Panc1 (cell line): ENCODE results near the gene FGGY. TPM values are rescaled to one million over a fixed set of nuclear protein-coding genes. Genes with fewer than 3 reads are reported as not detected.

Experiments
- ATAC-seq: fragments of 200-7000 bp; cut with Tn5 transposase; 2 replicates; pipeline ENCODE4 v1.9.1; 2020; ENCODE audit warnings: mild to moderate bottlenecking, moderate library complexity
- BruUV-seq: library from RNA; stranded (reverse); fragments of 400-500 nt; replicated peaks from 2 replicates; lab custom pipeline; 2021; lab: Mats Ljungman, UMichigan
- CTCF ChIA-PET: fragments of 300-600 bp; sonication (Branson Sonifier 250); formaldehyde crosslinking; loops from one replicate; lab custom pipeline; 2022; ENCODE audit warnings: antibody characterized with exemption; lab: Charles Lee
- POLR2A ChIA-PET: fragments of 300-600 bp; sonication (Branson Sonifier 250); formaldehyde crosslinking; loops from one replicate; lab custom pipeline; 2022; ENCODE audit warnings: antibody characterized with exemption; lab: Charles Lee
- DNase-seq: peaks from one replicate; pipeline ENCODE4 v3.0.0-alpha.2; 2010; ENCODE audit warnings: low read depth, low spot score
- H3K27ac ChIP-seq: 2 replicates; pipeline ENCODE4 v1.5.1; 2011; ENCODE audit warnings: mild to moderate bottlenecking, low read length, inconsistent platforms
- H3K27me3 ChIP-seq: fragments of 200-500 bp; sonication (Bioruptor generic); 2 replicates; pipeline ENCODE4 v1.6.0; 2014; ENCODE audit warnings: low read length, inconsistent platforms; ENCODE audit not compliant: control insufficient read depth, insufficient read depth
- H3K36me3 ChIP-seq: fragments of 200-500 bp; sonication (Bioruptor generic); 2 replicates; pipeline ENCODE4 v1.5.1; 2014; ENCODE audit warnings: inconsistent platforms, mild to moderate bottlenecking, low read length, moderate library complexity; ENCODE audit not compliant: control insufficient read depth, insufficient read depth
- H3K4me1 ChIP-seq: 2 replicates; pipeline ENCODE4 v1.5.1; 2011; ENCODE audit warnings: inconsistent platforms, mild to moderate bottlenecking, low read length, moderate library complexity; ENCODE audit not compliant: control insufficient read depth, insufficient read depth
- H3K4me3 ChIP-seq, 2 experiments: 2 replicates each; pipeline ENCODE4 v1.5.1; 2011 to 2012; ENCODE audit warnings: low read depth in 2 of 2, low read length in 2 of 2, mild to moderate bottlenecking in 2 of 2, inconsistent platforms in 1 of 2, moderate library complexity in 1 of 2
- H3K9me3 ChIP-seq: fragments of 200-500 bp; sonication (Bioruptor generic); 2 replicates; pipeline ENCODE4 v1.5.1; 2014; ENCODE audit warnings: low read depth, mild to moderate bottlenecking, inconsistent platforms, low read length, moderate library complexity; ENCODE audit not compliant: control insufficient read depth, insufficient read depth
- POLR2AphosphoS5 ChIP-seq: IDR thresholded peaks from 2 replicates; pipeline ENCODE4 v1.6.1; 2012; ENCODE audit warnings: mild to moderate bottlenecking, low read depth, low read length, moderate library complexity
- SIN3A ChIP-seq: IDR thresholded peaks from 2 replicates; pipeline ENCODE4 v1.6.1; 2012; ENCODE audit warnings: low read depth, mild to moderate bottlenecking, low read length, moderate library complexity, borderline replicate concordance; ENCODE audit not compliant: insufficient read depth
- TCF7L2 ChIP-seq: IDR thresholded peaks from 2 replicates; pipeline ENCODE4 v1.6.1; 2011; ENCODE audit warnings: mild to moderate bottlenecking, low read depth, low read length, inconsistent platforms
- in situ Hi-C: cut with HindIII; loops from 2 replicates; pipeline ENCODE4 v1.10.0; 2016; ENCODE audit warnings: low sequenced_read_pairs, low pct_unique_long_range_greater_than_20kb
- intact Hi-C: fragments of 100-400 bp; cut with micrococcal nuclease; formaldehyde crosslinking; loops from one replicate; pipeline ENCODE4 v1.10.0; 2022; ENCODE audit not compliant: unreplicated experiment
- total RNA-seq: library from RNA; stranded (reverse); gene quantifications from one replicate; pipeline ENCODE4 v1.2.1, GENCODE V29; 2021; ENCODE audit not compliant: unreplicated experiment
- TF ChIP-seq, protein P1 (sequence below), 2 experiments: IDR thresholded peaks; 2 replicates each; pipeline ENCODE4 v1.6.1; 2011 to 2012; ENCODE audit warnings: low read depth in 2 of 2, control low read depth in 1 of 2, low read length in 1 of 2, mild to moderate bottlenecking in 1 of 2, moderate library complexity in 1 of 2; ENCODE audit not compliant: insufficient read depth in 1 of 2
- TF ChIP-seq, protein P2 (sequence below): fragments of 450-650 bp; IDR thresholded peaks from 2 replicates; pipeline ENCODE4 v1.5.1; 2017; ENCODE audit warnings: mild to moderate bottlenecking

The FGGY gene
- total RNA-seq, 1 experiment from 2014 or later = 15.5 TPM

GRCh38 chr1:59804301-59804700 is 507.4 kb downstream of the FGGY start:
- no peak for ATAC-seq
- DNase-seq = no peak
- TF ChIP-seq TCF7L2 (no peak), SIN3A (no peak), POLR2AphosphoS5 (no peak)
- TF ChIP-seq, protein P1, sequence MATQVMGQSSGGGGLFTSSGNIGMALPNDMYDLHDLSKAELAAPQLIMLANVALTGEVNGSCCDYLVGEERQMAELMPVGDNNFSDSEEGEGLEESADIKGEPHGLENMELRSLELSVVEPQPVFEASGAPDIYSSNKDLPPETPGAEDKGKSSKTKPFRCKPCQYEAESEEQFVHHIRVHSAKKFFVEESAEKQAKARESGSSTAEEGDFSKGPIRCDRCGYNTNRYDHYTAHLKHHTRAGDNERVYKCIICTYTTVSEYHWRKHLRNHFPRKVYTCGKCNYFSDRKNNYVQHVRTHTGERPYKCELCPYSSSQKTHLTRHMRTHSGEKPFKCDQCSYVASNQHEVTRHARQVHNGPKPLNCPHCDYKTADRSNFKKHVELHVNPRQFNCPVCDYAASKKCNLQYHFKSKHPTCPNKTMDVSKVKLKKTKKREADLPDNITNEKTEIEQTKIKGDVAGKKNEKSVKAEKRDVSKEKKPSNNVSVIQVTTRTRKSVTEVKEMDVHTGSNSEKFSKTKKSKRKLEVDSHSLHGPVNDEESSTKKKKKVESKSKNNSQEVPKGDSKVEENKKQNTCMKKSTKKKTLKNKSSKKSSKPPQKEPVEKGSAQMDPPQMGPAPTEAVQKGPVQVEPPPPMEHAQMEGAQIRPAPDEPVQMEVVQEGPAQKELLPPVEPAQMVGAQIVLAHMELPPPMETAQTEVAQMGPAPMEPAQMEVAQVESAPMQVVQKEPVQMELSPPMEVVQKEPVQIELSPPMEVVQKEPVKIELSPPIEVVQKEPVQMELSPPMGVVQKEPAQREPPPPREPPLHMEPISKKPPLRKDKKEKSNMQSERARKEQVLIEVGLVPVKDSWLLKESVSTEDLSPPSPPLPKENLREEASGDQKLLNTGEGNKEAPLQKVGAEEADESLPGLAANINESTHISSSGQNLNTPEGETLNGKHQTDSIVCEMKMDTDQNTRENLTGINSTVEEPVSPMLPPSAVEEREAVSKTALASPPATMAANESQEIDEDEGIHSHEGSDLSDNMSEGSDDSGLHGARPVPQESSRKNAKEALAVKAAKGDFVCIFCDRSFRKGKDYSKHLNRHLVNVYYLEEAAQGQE (IDR thresholded peaks at IDR 0.05; ENCODE audit: insufficient read depth in 1 of 2, low read depth in 2 of 2, low read length in 1 of 2) = no peak
- TF ChIP-seq, protein P2, sequence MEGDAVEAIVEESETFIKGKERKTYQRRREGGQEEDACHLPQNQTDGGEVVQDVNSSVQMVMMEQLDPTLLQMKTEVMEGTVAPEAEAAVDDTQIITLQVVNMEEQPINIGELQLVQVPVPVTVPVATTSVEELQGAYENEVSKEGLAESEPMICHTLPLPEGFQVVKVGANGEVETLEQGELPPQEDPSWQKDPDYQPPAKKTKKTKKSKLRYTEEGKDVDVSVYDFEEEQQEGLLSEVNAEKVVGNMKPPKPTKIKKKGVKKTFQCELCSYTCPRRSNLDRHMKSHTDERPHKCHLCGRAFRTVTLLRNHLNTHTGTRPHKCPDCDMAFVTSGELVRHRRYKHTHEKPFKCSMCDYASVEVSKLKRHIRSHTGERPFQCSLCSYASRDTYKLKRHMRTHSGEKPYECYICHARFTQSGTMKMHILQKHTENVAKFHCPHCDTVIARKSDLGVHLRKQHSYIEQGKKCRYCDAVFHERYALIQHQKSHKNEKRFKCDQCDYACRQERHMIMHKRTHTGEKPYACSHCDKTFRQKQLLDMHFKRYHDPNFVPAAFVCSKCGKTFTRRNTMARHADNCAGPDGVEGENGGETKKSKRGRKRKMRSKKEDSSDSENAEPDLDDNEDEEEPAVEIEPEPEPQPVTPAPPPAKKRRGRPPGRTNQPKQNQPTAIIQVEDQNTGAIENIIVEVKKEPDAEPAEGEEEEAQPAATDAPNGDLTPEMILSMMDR = no peak
- H3K4me1 ChIP-seq = no peaks in the 10 kb centered on the region
- no peaks in the 10 kb centered on the region for H3K9me3 ChIP-seq
- ChIA-PET POLR2A (no interaction called here), CTCF (interaction anchor here (0.7 kb wide), 1 partner anchor 1063 kb away, joined by 5 read pairs; no protein-coding TSS in a partner anchor)
- no TSS peak for BruUV-seq
- intact Hi-C loops = no loop called here
- no peak overlapping the region for H3K4me3 ChIP-seq
- no peaks in the 10 kb centered on the region for H3K36me3 ChIP-seq
- H3K27ac ChIP-seq = no peak overlapping the region
- H3K27me3 ChIP-seq = peaks cover 10% of the 10 kb centered on the region; the same call in 1 of the 2 replicates
- in situ Hi-C loops = no loop called here

DNA sequence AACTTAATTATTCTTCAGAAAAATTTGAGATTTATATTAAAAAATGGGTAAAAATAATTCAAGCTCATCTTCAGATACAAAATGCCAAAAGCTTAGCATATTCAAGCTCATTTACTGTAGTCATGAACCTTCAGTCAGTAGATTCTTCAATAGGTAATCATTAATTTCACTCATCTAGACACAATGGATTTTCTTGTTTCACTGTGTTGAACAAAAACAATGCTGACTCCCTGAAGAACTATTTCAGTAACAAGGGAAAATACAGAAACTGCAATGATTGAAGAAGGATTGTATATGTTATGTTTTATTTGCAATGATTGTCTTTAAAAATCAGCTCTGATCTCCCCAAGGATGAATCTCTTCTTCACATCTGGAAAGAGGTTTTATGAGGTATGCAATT is 508.7 kb downstream of the FGGY start:
- TF ChIP-seq, protein P1 (IDR thresholded peaks at IDR 0.05; ENCODE audit: insufficient read depth in 1 of 2, low read depth in 2 of 2, low read length in 1 of 2) = no peak
- no peak for TF ChIP-seq TCF7L2
- TF ChIP-seq, protein P2 = no peak
- TF ChIP-seq POLR2AphosphoS5 = no peak
- no peak for TF ChIP-seq SIN3A
- CTCF ChIA-PET = interaction anchor here (0.6 kb wide), 1 partner anchor 68 kb away, joined by 3 read pairs; no protein-coding TSS in a partner anchor
- no TSS peak for BruUV-seq
- ATAC-seq = no peak
- no peak for DNase-seq
- Histone ChIP-seq H3K9me3 (no peaks in the 10 kb centered on the region), H3K36me3 (no peaks in the 10 kb centered on the region), H3K27me3 (peaks cover 13% of the 10 kb centered on the region), H3K27ac (no peak overlapping the region), H3K4me1 (no peaks in the 10 kb centered on the region), H3K4me3 (no peak overlapping the region)
- in situ Hi-C loops (no loop called here), intact Hi-C loops (no loop called here)
- POLR2A ChIA-PET = interaction anchor here (0.7 kb wide), 1 partner anchor 819 kb away, joined by 6 read pairs; no protein-coding TSS in a partner anchor
